AG04449 (cell line): ENCODE results near the gene FBLL1.
A peak's percentile ranks its signal among the peaks of the same experiment; 100 is the strongest.

Experiments
- CTCF ChIA-PET: fragments of 350-600 bp; formaldehyde crosslinking; extraction: SDS; loops from one replicate; lab custom pipeline; 2021; ENCODE audit warnings: antibody characterized with exemption; lab: Yijun Ruan, JAX
- POLR2A ChIA-PET: fragments of 400-600, 350-600 bp; formaldehyde crosslinking; extraction: SDS; loops from one replicate; lab custom pipeline; 2020; ENCODE audit warnings: antibody characterized with exemption, inconsistent platforms; lab: Yijun Ruan, JAX
- DNase-seq: peaks from one replicate; pipeline ENCODE4 v3.0.0-alpha.2; 2010; ENCODE audit warnings: low read depth, low spot score
- H3K4me3 ChIP-seq: 2 replicates; pipeline ENCODE4 v1.5.1; 2011; ENCODE audit warnings: low read depth, mild to moderate bottlenecking, control low read depth, low read length
- TF ChIP-seq, protein P1 (sequence below): IDR thresholded peaks from one replicate; pipeline ENCODE4 v1.5.1; 2011; ENCODE audit warnings: mild to moderate bottlenecking, moderate library complexity, low read length, control low read depth, inconsistent platforms; ENCODE audit not compliant: insufficient read depth; ENCODE audit errors: missing control alignments

The FBLL1 gene

DNA sequence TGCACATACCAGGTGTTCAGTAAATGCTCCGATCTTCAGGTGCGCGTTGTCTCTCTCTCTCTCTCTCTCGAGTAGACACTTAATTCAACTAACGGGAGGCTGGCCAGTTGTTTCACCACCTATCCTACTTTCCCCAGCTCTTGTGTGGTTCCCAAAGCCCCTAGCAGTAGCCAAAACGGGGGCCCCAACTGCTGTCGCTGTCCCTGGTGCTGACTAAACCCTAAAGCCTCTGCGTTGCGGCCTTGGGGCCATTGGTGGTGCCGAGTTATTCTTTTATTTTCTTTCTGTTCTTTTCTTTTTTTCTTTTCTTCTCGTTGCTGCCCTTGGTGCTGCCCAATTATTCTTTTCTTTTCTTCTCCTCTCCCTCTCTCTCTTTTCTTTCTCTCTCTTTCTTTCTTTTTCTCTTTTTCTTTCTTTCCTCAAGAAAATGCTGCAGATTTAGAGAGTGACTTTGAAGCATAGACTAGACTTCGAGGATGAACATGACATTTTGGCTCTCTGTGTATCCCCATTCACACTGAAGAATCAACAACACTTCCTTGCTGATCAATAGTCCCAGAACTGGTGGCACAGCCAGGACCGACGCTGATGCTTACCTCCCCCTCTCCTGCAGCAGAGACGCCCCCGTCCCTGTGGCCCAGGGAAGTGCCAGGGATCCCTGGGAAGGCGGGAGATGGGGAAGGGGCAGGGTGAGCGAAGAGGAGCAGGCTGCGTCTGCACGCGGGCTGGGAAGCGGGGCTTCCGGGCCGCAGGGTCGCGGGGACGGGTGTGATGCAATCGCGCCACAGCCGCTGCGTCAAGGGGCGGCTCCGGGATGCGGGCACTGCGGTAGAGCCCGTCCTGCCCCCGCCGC is at the start of gene FBLL1:
Gene FBLL1, plus strand, starts transcription at position 785 of the 853 bp plus-strand sequence. CDS start 200 bp downstream, outside the sequence.
- TF ChIP-seq, protein P1, sequence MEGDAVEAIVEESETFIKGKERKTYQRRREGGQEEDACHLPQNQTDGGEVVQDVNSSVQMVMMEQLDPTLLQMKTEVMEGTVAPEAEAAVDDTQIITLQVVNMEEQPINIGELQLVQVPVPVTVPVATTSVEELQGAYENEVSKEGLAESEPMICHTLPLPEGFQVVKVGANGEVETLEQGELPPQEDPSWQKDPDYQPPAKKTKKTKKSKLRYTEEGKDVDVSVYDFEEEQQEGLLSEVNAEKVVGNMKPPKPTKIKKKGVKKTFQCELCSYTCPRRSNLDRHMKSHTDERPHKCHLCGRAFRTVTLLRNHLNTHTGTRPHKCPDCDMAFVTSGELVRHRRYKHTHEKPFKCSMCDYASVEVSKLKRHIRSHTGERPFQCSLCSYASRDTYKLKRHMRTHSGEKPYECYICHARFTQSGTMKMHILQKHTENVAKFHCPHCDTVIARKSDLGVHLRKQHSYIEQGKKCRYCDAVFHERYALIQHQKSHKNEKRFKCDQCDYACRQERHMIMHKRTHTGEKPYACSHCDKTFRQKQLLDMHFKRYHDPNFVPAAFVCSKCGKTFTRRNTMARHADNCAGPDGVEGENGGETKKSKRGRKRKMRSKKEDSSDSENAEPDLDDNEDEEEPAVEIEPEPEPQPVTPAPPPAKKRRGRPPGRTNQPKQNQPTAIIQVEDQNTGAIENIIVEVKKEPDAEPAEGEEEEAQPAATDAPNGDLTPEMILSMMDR: no peak
- H3K4me3 ChIP-seq: peak within 1 kb of the TSS; percentile 52
- ChIA-PET POLR2A (no interaction called here), CTCF (no interaction called here)
- DNase-seq: no peak

DNA sequence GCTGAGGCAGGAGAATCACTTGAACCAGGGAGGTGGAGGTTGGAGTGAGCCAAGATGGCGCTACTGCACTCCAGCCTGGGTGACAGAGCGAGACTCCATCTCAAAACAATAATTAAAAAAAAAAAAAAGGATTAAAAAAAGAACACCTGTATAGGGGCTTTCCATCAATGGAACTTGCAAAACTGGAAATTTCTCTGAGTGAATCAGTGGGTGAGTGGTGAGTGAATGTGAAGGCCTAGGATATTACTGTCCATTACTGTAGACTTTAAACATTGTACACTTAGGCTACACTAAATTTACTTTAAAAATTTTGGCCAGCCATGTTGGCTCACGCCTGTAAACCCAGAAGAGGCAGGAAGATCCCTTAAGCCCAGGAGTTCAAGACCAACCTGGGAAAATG is 48.5 kb upstream of the FBLL1 start:
- DNase-seq: no peak
- no peak overlapping the region for H3K4me3 ChIP-seq
- TF ChIP-seq, protein P1: no peak
- CTCF ChIA-PET: interaction anchor here (1.0 to 8.5 kb wide), 4 partner anchors 9 to 211 kb away, joined by 3 to 97 read pairs (median 4); no protein-coding TSS in a partner anchor
- POLR2A ChIA-PET: no interaction called here

- TF ChIP-seq, protein P1: no peak
- H3K4me3 ChIP-seq: no peak overlapping the region
- no peak for DNase-seq
- ChIA-PET CTCF (interaction anchor here (0.6 to 8.5 kb wide), 7 partner anchors 10 to 211 kb away, joined by 3 to 97 read pairs (median 3); no protein-coding TSS in a partner anchor), POLR2A (no interaction called here)
Observed at GRCh38 chr5:168481330-168481788, 47.7 kb upstream of the FBLL1 start.

DNA sequence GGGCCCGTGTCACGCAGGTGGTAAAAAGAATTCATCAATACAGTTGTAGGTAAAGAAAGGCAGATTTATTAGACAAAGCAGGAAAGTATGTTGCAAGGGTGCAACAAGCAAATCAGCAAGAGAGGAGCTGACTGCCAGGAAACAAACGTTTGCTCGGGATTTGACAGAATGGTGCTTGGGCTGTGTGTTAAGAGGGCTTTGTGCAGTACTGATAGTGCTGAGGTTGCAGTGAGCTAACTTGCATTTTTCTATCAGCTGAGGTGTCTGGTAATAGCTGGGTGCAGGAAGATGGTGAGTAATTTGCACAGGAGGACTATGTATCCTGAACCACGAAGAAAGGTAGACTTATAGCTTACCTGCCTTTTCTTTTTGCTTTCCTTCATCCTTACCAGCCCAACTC is 46.7 kb upstream of the FBLL1 start:
- TF ChIP-seq, protein P1: no peak
- ChIA-PET CTCF (interaction anchor here (1.2 to 8.5 kb wide), 3 partner anchors 24 to 212 kb away, joined by 3 to 97 read pairs (median 3); no protein-coding TSS in a partner anchor), POLR2A (no interaction called here)
- H3K4me3 ChIP-seq: no peak overlapping the region
- no peak for DNase-seq

DNA sequence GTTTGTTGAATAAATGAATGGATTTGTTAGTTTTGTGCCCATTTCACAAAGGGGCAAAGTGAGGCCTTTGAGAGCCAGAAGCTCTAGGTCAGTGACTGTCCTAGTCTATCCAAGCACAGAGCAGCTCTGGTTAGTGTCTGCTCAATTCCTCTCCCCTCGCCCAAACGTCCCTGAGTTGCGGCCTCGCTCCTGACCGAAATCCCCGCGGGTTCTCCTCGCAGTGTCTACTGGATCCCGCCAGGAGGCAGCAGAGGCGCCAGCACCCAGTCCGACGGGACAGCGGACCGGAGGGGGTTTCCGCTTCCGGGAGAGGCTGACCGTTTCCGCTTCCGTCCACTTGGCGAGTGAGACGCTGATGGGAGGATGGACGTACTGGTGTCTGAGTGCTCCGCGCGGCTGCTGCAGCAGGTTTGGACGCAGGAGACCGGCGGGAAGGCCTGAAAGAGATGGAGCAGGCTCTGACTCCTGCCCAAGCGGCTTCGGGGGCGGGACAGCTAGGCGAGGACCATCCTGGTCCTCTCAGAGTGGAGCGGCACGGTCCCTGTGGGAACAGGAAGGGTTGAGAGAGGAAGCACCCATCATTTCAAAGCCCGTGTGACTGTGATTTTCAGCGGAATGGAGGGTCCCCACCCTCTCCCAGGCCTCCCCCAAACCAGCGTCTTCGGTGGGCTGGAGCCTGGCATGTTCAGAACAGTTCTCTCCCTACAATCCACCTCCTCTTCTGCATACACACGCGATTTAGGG is 42.8 kb upstream of the FBLL1 start, which contains the start of gene RARS1:
Gene RARS1, plus strand, starts transcription at position 336 of the 744 bp plus-strand sequence. Its CDS starts 28 bp downstream, at position 364.
- DNase-seq: peak; percentile 65
- POLR2A ChIA-PET: interaction anchor here (1.0 to 1.7 kb wide), 3 partner anchors 12 to 51 kb away, joined by 3 to 4 read pairs (median 4); no protein-coding TSS in a partner anchor
- CTCF ChIA-PET: interaction anchor here (0.6 to 8.5 kb wide), 29 partner anchors 9 to 904 kb away, joined by 3 to 97 read pairs (median 4); partner anchors contain the start of gene WWC1
- TF ChIP-seq, protein P1: peak; percentile 99
- peak within 1 kb of the TSS; percentile 64 for H3K4me3 ChIP-seq
